Measurements from ENCODE around the gene INTS11.

DNA sequence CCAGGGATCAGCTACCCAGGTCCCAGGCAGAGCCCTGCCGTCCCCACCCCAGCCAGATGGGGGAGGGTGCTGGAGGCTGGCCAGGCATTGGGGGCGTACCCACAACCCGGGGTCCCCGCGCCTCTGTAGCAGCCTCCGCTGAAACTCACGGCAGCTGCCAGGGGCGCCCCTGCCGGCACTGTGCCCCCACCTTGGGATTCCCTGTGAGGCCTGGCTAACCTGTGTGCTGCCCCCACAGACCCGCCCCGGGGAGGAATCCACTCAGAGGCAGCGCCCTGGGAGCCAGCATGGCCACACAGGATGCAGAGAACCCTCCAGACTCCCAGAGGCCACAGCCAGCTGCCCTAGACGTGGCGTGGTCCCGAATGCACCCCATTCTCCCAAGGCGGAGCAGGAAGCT, 20.9 kb upstream of the INTS11 start:
- TF ChIP-seq, protein P1, sequence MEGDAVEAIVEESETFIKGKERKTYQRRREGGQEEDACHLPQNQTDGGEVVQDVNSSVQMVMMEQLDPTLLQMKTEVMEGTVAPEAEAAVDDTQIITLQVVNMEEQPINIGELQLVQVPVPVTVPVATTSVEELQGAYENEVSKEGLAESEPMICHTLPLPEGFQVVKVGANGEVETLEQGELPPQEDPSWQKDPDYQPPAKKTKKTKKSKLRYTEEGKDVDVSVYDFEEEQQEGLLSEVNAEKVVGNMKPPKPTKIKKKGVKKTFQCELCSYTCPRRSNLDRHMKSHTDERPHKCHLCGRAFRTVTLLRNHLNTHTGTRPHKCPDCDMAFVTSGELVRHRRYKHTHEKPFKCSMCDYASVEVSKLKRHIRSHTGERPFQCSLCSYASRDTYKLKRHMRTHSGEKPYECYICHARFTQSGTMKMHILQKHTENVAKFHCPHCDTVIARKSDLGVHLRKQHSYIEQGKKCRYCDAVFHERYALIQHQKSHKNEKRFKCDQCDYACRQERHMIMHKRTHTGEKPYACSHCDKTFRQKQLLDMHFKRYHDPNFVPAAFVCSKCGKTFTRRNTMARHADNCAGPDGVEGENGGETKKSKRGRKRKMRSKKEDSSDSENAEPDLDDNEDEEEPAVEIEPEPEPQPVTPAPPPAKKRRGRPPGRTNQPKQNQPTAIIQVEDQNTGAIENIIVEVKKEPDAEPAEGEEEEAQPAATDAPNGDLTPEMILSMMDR (IDR thresholded peaks at IDR 0.05), result no peak
- no peak for TF ChIP-seq POLR2A (IDR thresholded peaks at IDR 0.05)

All from right lobe of liver (tissue), 4 donors.